Measurements from ENCODE around the gene HOXB2. TPM values are rescaled to one million over a fixed set of nuclear protein-coding genes. Genes with fewer than 3 reads are reported as not detected.
A peak's percentile ranks its signal among the peaks of the same experiment; 100 is the strongest.

The HOXB2 gene
- total RNA-seq, 2 experiments from 2014 or later = 4.8 to 4.9 TPM

- Mint-ChIP-seq H3K4me3 (peak overlapping the region; percentile 92), H3K27ac (no peak overlapping the region), H3K36me3 (ENCODE audit: low read depth) (no peaks in the 10 kb centered on the region), H3K4me1 (ENCODE audit: low read depth) (peaks cover 59% of the 10 kb centered on the region), H3K27me3 (peaks cover 83% of the 10 kb centered on the region), H3K9me3 (no peaks in the 10 kb centered on the region)
- Histone ChIP-seq H3K27me3 (ENCODE audit: control insufficient read depth in 1 of 2, insufficient read depth in 2 of 2, low read length in 2 of 2) (peaks cover 42 to 51% of the 10 kb centered on the region in 2 experiments), H3K4me1 (ENCODE audit: insufficient read depth, low read length) (peaks cover 61% of the 10 kb centered on the region), H3K27ac (ENCODE audit: low read depth in 1 of 2, low read length in 2 of 2) (peak overlapping the region in 1 of 2 donors; percentile 36), H3K9me3 (ENCODE audit: control insufficient read depth in 1 of 2, insufficient read depth in 1 of 2, low read length in 2 of 2) (peaks cover 0 to 3% of the 10 kb centered on the region in 2 experiments), H3K36me3 (ENCODE audit: insufficient read depth, low read length) (no peaks in the 10 kb centered on the region), H3K4me3 (ENCODE audit: low read length) (peak overlapping the region; percentile 84)
- TF ChIP-seq, protein P1, sequence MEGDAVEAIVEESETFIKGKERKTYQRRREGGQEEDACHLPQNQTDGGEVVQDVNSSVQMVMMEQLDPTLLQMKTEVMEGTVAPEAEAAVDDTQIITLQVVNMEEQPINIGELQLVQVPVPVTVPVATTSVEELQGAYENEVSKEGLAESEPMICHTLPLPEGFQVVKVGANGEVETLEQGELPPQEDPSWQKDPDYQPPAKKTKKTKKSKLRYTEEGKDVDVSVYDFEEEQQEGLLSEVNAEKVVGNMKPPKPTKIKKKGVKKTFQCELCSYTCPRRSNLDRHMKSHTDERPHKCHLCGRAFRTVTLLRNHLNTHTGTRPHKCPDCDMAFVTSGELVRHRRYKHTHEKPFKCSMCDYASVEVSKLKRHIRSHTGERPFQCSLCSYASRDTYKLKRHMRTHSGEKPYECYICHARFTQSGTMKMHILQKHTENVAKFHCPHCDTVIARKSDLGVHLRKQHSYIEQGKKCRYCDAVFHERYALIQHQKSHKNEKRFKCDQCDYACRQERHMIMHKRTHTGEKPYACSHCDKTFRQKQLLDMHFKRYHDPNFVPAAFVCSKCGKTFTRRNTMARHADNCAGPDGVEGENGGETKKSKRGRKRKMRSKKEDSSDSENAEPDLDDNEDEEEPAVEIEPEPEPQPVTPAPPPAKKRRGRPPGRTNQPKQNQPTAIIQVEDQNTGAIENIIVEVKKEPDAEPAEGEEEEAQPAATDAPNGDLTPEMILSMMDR (IDR thresholded peaks at IDR 0.05) = no peak
- intact Hi-C loops (cut with DNase I, micrococcal nuclease) = no loop called here
- POLR2A ChIA-PET = no interaction called here
- DNase-seq = no peak
- CTCF ChIA-PET = no interaction called here
- ATAC-seq (ENCODE audit: poor library complexity) = peak; percentile 57
Measured at GRCh38 chr17:48578616-48579470, 33.9 kb upstream of the HOXB2 start.

DNA sequence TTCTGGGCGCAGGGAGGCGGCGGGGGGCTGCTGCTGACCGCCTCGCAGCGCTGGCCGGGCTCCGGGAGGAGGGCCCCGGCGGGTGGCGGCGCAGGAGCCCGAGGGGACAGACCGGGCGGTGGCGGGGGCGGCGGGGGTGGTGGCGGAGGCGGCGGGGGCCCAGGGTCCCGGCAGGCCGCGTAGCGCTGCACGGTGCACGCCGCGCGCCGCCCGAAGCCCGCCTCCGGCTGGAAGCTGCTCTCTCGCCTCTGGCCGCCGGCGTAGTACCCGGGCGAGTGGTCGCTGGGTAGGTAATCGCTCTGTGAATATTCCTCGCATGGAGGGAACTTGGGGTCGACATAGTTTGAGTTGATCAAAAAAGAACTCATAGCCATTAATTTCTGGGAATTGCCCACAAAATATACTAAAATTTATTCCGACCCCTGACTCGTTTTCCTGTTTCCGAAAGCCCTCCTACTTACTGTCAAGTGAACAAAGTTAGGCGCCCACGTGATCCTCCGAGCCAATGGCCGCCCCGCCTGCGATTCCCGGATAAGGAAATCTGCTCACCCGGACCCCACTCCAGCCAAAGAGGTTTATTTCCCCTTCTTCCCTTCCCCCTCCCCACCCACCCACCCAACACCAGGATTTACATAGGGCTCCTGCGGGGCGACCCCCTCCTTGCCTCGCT is 33.2 kb upstream of the HOXB2 start, which contains the start of gene HOXB4:
Gene HOXB4 (minus strand): TSS at position 405 of the 670 bp plus-strand sequence. CDS start 31 bp downstream, at position 374.
- Histone ChIP-seq H3K9me3 (ENCODE audit: control insufficient read depth in 1 of 2, insufficient read depth in 1 of 2, low read length in 2 of 2) (peaks cover 0 to 3% of the 10 kb centered on the region in 2 experiments), H3K4me1 (ENCODE audit: insufficient read depth, low read length) (peaks cover 61% of the 10 kb centered on the region), H3K27ac (ENCODE audit: low read depth in 1 of 2, low read length in 2 of 2) (peak within 1 kb of the TSS in 1 of 2 donors; percentile 36), H3K36me3 (ENCODE audit: insufficient read depth, low read length) (no peaks in the 10 kb centered on the region), H3K27me3 (ENCODE audit: control insufficient read depth in 1 of 2, insufficient read depth in 2 of 2, low read length in 2 of 2) (peaks cover 42 to 45% of the 10 kb centered on the region in 2 experiments), H3K4me3 (ENCODE audit: low read length) (peak within 1 kb of the TSS; percentile 84)
- intact Hi-C loops (cut with DNase I, micrococcal nuclease) = no loop called here
- TF ChIP-seq, protein P1 (IDR thresholded peaks at IDR 0.05) = no peak
- Mint-ChIP-seq H3K27ac (no peak within 1 kb of the TSS), H3K36me3 (ENCODE audit: low read depth) (no peaks in the 10 kb centered on the region), H3K4me3 (peak within 1 kb of the TSS; percentile 92), H3K27me3 (peaks cover 81% of the 10 kb centered on the region), H3K4me1 (ENCODE audit: low read depth) (peaks cover 58% of the 10 kb centered on the region), H3K9me3 (no peaks in the 10 kb centered on the region)
- ATAC-seq (ENCODE audit: poor library complexity) (peak; percentile 72), DNase-seq (peak in 13 of 14 experiments; percentile 31 to 84 (median 48))
- POLR2A ChIA-PET = no interaction called here
- CTCF ChIA-PET = no interaction called here

- Mint-ChIP-seq H3K4me1 (ENCODE audit: low read depth) (peaks cover 51% of the 10 kb centered on the region), H3K36me3 (ENCODE audit: low read depth) (no peaks in the 10 kb centered on the region), H3K9me3 (no peaks in the 10 kb centered on the region), H3K27me3 (peaks cover 76% of the 10 kb centered on the region), H3K27ac (no peak overlapping the region), H3K4me3 (peak overlapping the region; percentile 79)
- H3K36me3 ChIP-seq (ENCODE audit: insufficient read depth, low read length) = no peaks in the 10 kb centered on the region
- DNase-seq (peak in 3 of 14 experiments; percentile 22 to 59 (median 50)), ATAC-seq (ENCODE audit: poor library complexity) (peak; percentile 23)
- H3K4me3 ChIP-seq (ENCODE audit: low read length) = peak overlapping the region; percentile 84
- peaks cover 0 to 3% of the 10 kb centered on the region in 2 experiments for H3K9me3 ChIP-seq (ENCODE audit: control insufficient read depth in 1 of 2, insufficient read depth in 1 of 2, low read length in 2 of 2)
- intact Hi-C loops (cut with DNase I, micrococcal nuclease) = no loop called here
- CTCF ChIA-PET = no interaction called here
- TF ChIP-seq, protein P1 (IDR thresholded peaks at IDR 0.05) = no peak
- POLR2A ChIA-PET = no interaction called here
- H3K27me3 ChIP-seq (ENCODE audit: control insufficient read depth in 1 of 2, insufficient read depth in 2 of 2, low read length in 2 of 2) = peaks cover 36 to 38% of the 10 kb centered on the region in 2 experiments
- H3K27ac ChIP-seq (ENCODE audit: low read depth in 1 of 2, low read length in 2 of 2) = no peak overlapping the region
- peaks cover 57% of the 10 kb centered on the region for H3K4me1 ChIP-seq (ENCODE audit: insufficient read depth, low read length)
Measured at GRCh38 chr17:48577330-48577945, 32.5 kb upstream of the HOXB2 start.

Data from CD4-positive, alpha-beta T cell (primary cell).